HUES64 (cell line): ENCODE results near the gene SLC36A3.
"Not testable (repeated sequence)": the region's sequence is repeated elsewhere in the genome, so short reads cannot be mapped to it uniquely, and the experiment has no call there.

Experiments used
- H3K27ac ChIP-seq: 2 replicates; pipeline ENCODE4 v1.7.0; 2013; ENCODE audit warnings: low read depth, low read length, inconsistent platforms
- H3K27me3 ChIP-seq: 2 replicates; pipeline ENCODE4 v1.6.1; 2013; ENCODE audit warnings: mild to moderate bottlenecking, low read length; ENCODE audit not compliant: insufficient read depth
- H3K36me3 ChIP-seq: 2 replicates; pipeline ENCODE4 v1.6.1; 2013; ENCODE audit warnings: mild to moderate bottlenecking, low read length; ENCODE audit not compliant: insufficient read depth
- H3K4me1 ChIP-seq: 2 replicates; pipeline ENCODE4 v1.6.1; 2013; ENCODE audit warnings: mild to moderate bottlenecking, low read length, moderate library complexity; ENCODE audit not compliant: insufficient read depth
- H3K4me3 ChIP-seq: 2 replicates; pipeline ENCODE4 v1.5.1; 2013; ENCODE audit warnings: mild to moderate bottlenecking, low read length, moderate library complexity
- H3K9ac ChIP-seq: 2 replicates; pipeline ENCODE4 v1.6.1; 2013; ENCODE audit warnings: mild to moderate bottlenecking, low read depth, low read length
- H3K9me3 ChIP-seq: 2 replicates; pipeline ENCODE4 v1.6.1; 2013; ENCODE audit warnings: low read depth, low read length; ENCODE audit not compliant: insufficient read depth
- WGBS: fragments of 150-250, 120-280 bp; methylation state at CpG from one replicate; pipeline ENCODE4 v1.1.7; 2013; ENCODE audit warnings: missing lambda C conversion rate; 5-methylcytosine and 5-hydroxymethylcytosine counted together

Gene SLC36A3

GRCh38 chr5:151250346-151251000, 53.1 kb downstream of the SLC36A3 start:
- Histone ChIP-seq H3K4me3 (no peak overlapping the region), H3K9ac (no peak overlapping the region), H3K27me3 (no peaks in the 10 kb centered on the region), H3K36me3 (no peaks in the 10 kb centered on the region), H3K9me3 (no peaks in the 10 kb centered on the region), H3K27ac (no peak overlapping the region), H3K4me1 (peaks cover 16% of the 10 kb centered on the region; the same call in 1 of the 2 replicates)
- 79% methylated on average over 9 of the region's 10 CpGs for WGBS

- 78% methylated on average over 5 of the region's 5 CpGs for WGBS
- H3K27me3 ChIP-seq = no peaks in the 10 kb centered on the region
- no peak overlapping the region for H3K9ac ChIP-seq
- H3K4me3 ChIP-seq = no peak overlapping the region
- no peaks in the 10 kb centered on the region for H3K36me3 ChIP-seq
- no peak overlapping the region for H3K27ac ChIP-seq
- no peaks in the 10 kb centered on the region for H3K9me3 ChIP-seq
- peaks cover 16% of the 10 kb centered on the region; the same call in 1 of the 2 replicates for H3K4me1 ChIP-seq
Measured at GRCh38 chr5:151249281-151249680, 54.3 kb downstream of the SLC36A3 start.

- 87% methylated on average over 2 of the region's 2 CpGs for WGBS
- Histone ChIP-seq H3K9ac (no peak overlapping the region), H3K27ac (no peak overlapping the region), H3K4me3 (no peak overlapping the region), H3K4me1 (peaks cover 12% of the 10 kb centered on the region; the same call in 1 of the 2 replicates), H3K36me3 (no peaks in the 10 kb centered on the region), H3K27me3 (no peaks in the 10 kb centered on the region), H3K9me3 (no peaks in the 10 kb centered on the region)
Measured at GRCh38 chr5:151248651-151249050, 54.9 kb downstream of the SLC36A3 start.

DNA sequence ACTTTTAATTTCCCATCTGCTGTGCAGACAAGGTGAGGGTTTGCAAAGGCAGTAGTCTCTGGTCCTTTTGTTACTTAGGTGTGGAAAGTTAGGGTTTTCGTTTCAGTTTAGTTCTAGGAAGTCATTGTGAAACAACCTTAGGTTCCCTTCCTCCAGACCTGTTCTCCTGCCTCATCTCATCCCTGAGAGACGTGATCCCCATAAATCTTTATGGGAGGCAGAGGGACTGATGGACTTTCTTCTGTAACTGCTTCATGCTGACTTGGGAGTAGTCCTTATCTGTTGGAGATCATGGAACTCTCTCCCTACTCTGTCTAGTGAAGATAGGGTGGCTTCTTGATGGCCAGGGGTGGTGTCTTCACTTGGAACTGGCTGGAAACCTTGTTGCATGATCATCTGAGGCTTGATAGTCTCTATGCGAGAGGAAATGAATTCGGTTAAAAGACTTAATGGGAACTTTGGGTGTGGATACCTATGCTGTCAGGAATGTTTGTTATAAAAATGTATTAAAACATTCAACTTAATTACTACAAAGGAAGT, 57.8 kb downstream of the SLC36A3 start:
- peaks cover 13% of the 10 kb centered on the region for H3K4me1 ChIP-seq

DNA sequence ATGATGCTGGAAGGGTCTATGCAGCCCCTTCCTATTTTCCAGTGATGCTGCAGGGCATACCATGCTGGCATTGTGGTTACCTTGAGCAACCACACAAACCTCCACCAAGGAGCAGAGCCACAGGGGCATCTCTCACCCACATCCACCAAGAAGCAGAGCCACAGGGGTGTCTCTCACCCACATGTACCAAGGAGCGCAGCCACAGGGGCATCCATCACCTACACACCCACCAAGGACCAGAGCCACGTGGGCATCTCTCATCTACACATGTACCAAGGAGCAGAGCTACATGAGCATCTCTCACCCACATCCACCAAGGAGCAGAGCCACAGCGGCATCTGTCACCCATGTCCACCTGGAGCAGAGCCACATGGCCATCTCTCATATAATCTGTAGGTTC, 59.4 kb downstream of the SLC36A3 start:
- WGBS = 91% methylated on average over 3 of the region's 3 CpGs
- peaks cover 8% of the 10 kb centered on the region for H3K4me1 ChIP-seq

More for the DNA sequence above, 57.8 kb downstream of the SLC36A3 start:
- Histone ChIP-seq H3K27me3 (no peaks in the 10 kb centered on the region), H3K36me3 (no peaks in the 10 kb centered on the region), H3K9ac (no peak overlapping the region), H3K9me3 (no peaks in the 10 kb centered on the region), H3K27ac (no peak overlapping the region), H3K4me3 (no peak overlapping the region)
- WGBS = 88% methylated on average over 3 of the region's 4 CpGs

DNA sequence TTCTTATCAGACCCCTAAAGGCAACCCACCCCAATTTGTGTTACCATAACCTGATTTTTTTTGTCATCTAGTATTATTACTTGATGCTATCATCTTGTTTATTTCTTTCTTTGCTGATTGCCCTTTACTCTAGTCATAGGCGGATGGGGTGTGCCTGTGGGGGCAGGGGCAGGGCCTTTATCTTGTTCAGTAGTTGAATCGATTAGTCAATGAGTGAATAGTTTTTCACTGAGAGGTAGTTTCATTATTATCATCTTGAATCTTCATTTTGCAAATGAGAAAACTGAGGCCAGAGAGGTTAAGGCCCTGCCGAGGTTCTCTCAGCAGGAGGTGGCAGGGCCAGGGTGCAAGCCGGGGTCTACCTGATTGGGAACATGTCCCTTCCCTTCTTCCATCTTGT, 60.0 kb downstream of the SLC36A3 start:
- Histone ChIP-seq H3K27me3 (no peaks in the 10 kb centered on the region), H3K36me3 (no peaks in the 10 kb centered on the region), H3K4me1 (peaks cover 8% of the 10 kb centered on the region), H3K9me3 (no peaks in the 10 kb centered on the region), H3K9ac (no peak overlapping the region), H3K27ac (no peak overlapping the region), H3K4me3 (no peak overlapping the region)
- 90% methylated on average over 4 of the region's 4 CpGs for WGBS

More for the DNA sequence above, 59.4 kb downstream of the SLC36A3 start:
- Histone ChIP-seq H3K27ac (no peak overlapping the region), H3K4me3 (no peak overlapping the region), H3K27me3 (no peaks in the 10 kb centered on the region), H3K36me3 (no peaks in the 10 kb centered on the region), H3K9ac (no peak overlapping the region), H3K9me3 (no peaks in the 10 kb centered on the region)

DNA sequence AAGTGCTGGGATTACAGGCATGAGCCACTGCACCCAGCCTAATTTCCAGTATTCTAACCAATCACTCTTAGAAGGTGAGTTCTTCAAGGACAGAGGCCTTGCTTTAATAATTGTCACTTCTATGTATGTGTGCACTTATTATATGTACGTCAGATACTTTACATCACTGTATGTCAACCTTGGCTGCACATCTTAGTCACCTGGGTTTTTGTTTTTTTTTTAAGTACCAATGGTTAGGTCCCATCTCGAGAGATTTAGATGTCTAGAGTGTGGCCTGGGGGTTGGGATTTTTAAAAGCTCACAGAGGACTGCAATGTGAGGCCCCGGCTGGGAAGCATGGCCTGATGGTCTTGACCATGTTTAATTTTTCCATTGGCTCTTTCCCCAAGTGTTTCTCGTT, 60.4 kb downstream of the SLC36A3 start:
- Histone ChIP-seq H3K9ac (no peak overlapping the region), H3K27me3 (no peaks in the 10 kb centered on the region), H3K27ac (no peak overlapping the region), H3K4me3 (no peak overlapping the region), H3K9me3 (no peaks in the 10 kb centered on the region), H3K36me3 (no peaks in the 10 kb centered on the region), H3K4me1 (peaks cover 9% of the 10 kb centered on the region)
- WGBS = 95% methylated on average over 4 of the region's 4 CpGs

DNA sequence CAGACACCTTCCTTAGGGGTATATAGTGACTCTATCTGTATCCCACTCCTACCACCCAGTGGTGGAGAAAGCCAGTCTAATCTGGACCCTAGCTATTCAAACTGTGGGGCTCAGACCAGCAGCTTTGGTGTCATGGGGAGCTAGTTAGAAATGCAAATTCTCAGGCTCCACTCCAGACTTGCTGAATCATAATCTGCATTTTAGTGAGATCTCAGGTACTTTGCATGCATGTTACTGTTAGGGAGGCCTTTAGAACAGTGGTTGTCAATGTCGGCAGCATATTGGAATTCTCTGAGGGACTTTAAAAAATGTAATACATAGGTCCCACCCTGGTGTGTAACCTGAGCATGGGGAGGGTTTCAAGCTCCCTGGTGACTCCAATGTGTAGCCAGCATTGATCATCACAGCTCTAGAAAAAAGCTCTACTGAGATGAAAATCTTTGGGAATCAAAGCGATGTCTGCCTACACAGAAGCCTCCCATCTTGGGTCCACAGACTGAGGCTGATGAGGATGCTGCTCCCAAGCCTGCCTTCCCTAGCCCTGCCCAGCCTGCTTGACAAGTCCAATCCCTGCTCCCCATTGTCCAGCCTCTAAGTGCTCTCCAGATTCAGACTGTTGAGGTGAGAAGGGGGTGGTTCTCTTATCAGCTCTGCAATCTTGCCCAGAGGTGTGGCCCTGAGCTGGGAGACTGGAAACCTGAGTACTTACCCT, 62.5 kb downstream of the SLC36A3 start:
- Histone ChIP-seq H3K9me3 (no peaks in the 10 kb centered on the region), H3K4me1 (peaks cover 11% of the 10 kb centered on the region), H3K27ac (no peak overlapping the region), H3K36me3 (no peaks in the 10 kb centered on the region), H3K9ac (no peak overlapping the region), H3K4me3 (no peak overlapping the region), H3K27me3 (no peaks in the 10 kb centered on the region)
- WGBS = 89% methylated on average over 2 of the region's 2 CpGs

GRCh38 chr5:151240268-151240835, 63.2 kb downstream of the SLC36A3 start:
- H3K27me3 ChIP-seq, H3K9me3 ChIP-seq, H3K9ac ChIP-seq, H3K36me3 ChIP-seq, H3K4me3 ChIP-seq, H3K27ac ChIP-seq: not testable (repeated sequence)
- peaks cover 11% of the 10 kb centered on the region for H3K4me1 ChIP-seq
- WGBS = 92% methylated on average over 10 of the region's 10 CpGs

DNA sequence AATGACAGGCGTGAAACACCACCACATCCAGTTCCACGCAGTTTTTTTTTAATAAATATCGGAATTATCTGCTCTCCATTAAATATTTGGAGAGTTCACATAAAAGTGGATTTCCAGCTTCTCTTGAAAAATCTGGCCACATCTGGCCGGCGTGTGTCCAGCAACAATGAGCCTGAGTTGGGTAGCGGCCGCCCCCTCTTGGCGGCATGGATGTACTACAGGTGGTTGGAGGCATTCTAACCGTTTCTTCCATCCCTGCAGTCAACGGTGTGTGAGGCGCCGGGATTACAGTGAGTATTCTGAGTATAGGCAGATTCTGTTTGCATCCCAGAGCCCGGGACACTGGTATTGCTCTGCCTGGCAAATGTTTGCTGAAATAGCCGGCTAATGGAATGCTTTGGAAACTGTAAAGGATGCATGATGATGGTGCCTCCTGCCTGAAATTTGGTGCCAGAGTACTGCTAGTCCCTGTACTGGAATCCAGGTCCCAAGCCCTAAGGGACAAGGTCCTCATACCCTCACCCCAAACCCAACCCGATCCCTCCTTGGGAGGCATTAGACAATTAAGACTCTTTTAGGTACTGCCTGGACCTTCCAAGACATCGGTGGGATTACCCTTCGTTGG, 64.2 kb downstream of the SLC36A3 start:
- Histone ChIP-seq H3K4me3 (no peak overlapping the region), H3K9me3 (no peaks in the 10 kb centered on the region), H3K9ac (no peak overlapping the region), H3K27ac (no peak overlapping the region), H3K27me3 (no peaks in the 10 kb centered on the region), H3K36me3 (no peaks in the 10 kb centered on the region), H3K4me1 (peaks cover 11% of the 10 kb centered on the region)
- 35% methylated on average over 17 of the region's 17 CpGs for WGBS

GRCh38 chr5:151238303-151238741, 65.2 kb downstream of the SLC36A3 start:
- Histone ChIP-seq H3K4me3 (no peak overlapping the region), H3K9ac (no peak overlapping the region), H3K27ac (no peak overlapping the region)

More at GRCh38 chr5:151238303-151238741, 65.2 kb downstream of the SLC36A3 start:
- no peaks in the 10 kb centered on the region for H3K9me3 ChIP-seq
- no peaks in the 10 kb centered on the region for H3K36me3 ChIP-seq
- H3K4me1 ChIP-seq = peaks cover 11% of the 10 kb centered on the region
- 68% methylated on average over 14 of the region's 14 CpGs for WGBS
- H3K27me3 ChIP-seq = no peaks in the 10 kb centered on the region
